HepG2 (cell line): ENCODE data around the gene KCNH1. TPM values are rescaled to one million over a fixed set of nuclear protein-coding genes. Genes with fewer than 3 reads are reported as not detected.

ENCODE experiments used
- ATAC-seq: fragments of 200-7000 bp; cut with Tn5 transposase; 3 replicates; pipeline ENCODE4 v1.9.1; 2020; ENCODE audit warnings: mild to moderate bottlenecking, moderate library complexity
- BruUV-seq: library from RNA; stranded (reverse); fragments of 400-500 nt; replicated peaks from 2 replicates; lab custom pipeline; 2021; lab: Mats Ljungman, UMichigan
- CTCF ChIA-PET: fragments of 300-600 bp; formaldehyde crosslinking; extraction: SDS; loops from one replicate; lab custom pipeline; 2021; ENCODE audit warnings: low total read pairs, inconsistent platforms, low intra/inter-chr PET ratio; lab: Yijun Ruan, JAX
- POLR2A ChIA-PET: fragments of 350-600 bp; sonication (Branson Sonifier 250); formaldehyde crosslinking; loops from one replicate; lab custom pipeline; 2020; ENCODE audit warnings: antibody characterized with exemption, inconsistent platforms; lab: Yijun Ruan, JAX
- DNase-seq: peaks from one replicate; pipeline ENCODE4 v3.0.0-alpha.2; 2015; ENCODE audit warnings: low spot score
- FAIRE-seq: peaks from 3 replicates; lab custom pipeline; 2011; peaks lifted over from hg19 to GRCh38; lab: Jason Lieb, UNC
- H2AFZ ChIP-seq: one replicate; pipeline ENCODE4 v1.6.1; 2011; ENCODE audit warnings: low read length, inconsistent platforms
- H3K27ac ChIP-seq: fragments of 300-600 bp; 3 replicates; pipeline ENCODE4 v1.8.0; 2011; ENCODE audit warnings: mixed run types, mild to moderate bottlenecking, mixed read lengths, low read length, inconsistent platforms; ENCODE audit not compliant: insufficient read depth; ENCODE audit errors: extremely low read length
- H3K27me3 ChIP-seq, 2 experiments: fragments of 200-600 bp in 1 of 2; 2 replicates in 1 of 2; 3 replicates in 1 of 2; pipeline versions ENCODE4 v1.6.0 to v1.8.0; 2011; ENCODE audit warnings: low read length in 2 of 2, mild to moderate bottlenecking in 2 of 2, moderate library complexity in 2 of 2, inconsistent platforms in 1 of 2; ENCODE audit not compliant: insufficient read depth in 2 of 2, control insufficient read depth in 1 of 2
- H3K36me3 ChIP-seq, 2 experiments: fragments of 200-600 bp in 1 of 2; replicated peaks in 1 of 2; 2 replicates in 1 of 2; 3 replicates in 1 of 2; pipeline versions ENCODE4 v1.5.1 to v1.8.0; 2011; ENCODE audit warnings: low read length in 2 of 2, inconsistent platforms in 1 of 2; ENCODE audit not compliant: insufficient read depth in 2 of 2, control insufficient read depth in 1 of 2
- H3K4me1 ChIP-seq: 2 replicates; pipeline ENCODE4 v1.5.1; 2012; ENCODE audit warnings: low read length, inconsistent platforms; ENCODE audit not compliant: insufficient read depth
- H3K4me2 ChIP-seq: 2 replicates; pipeline ENCODE4 v1.6.0; 2011; ENCODE audit warnings: low read depth, low read length, inconsistent platforms
- H3K4me3 ChIP-seq, 3 experiments: fragments of 200-600 bp in 1 of 3; sonication (generic), shearing (Covaris generic) in 1 of 3; replicated peaks in 1 of 3; 2 replicates each; pipeline ENCODE4 v1.5.1; 2011 to 2016; ENCODE audit warnings: low read length in 3 of 3, inconsistent platforms in 2 of 3, low read depth in 2 of 3, mild to moderate bottlenecking in 2 of 3, control low read depth in 1 of 3, mixed read lengths in 1 of 3; ENCODE audit not compliant: insufficient read depth in 1 of 3
- H3K79me2 ChIP-seq: one replicate; pipeline ENCODE4 v1.6.1; 2011; ENCODE audit warnings: low read length, inconsistent platforms; ENCODE audit not compliant: insufficient read depth
- H3K9ac ChIP-seq: 2 replicates; pipeline ENCODE4 v1.6.0; 2011; ENCODE audit warnings: mild to moderate bottlenecking, low read depth, low read length, inconsistent platforms; ENCODE audit not compliant: insufficient read depth
- H3K9me3 ChIP-seq: 2 replicates; pipeline ENCODE4 v1.5.1; 2012; ENCODE audit warnings: mild to moderate bottlenecking, low read length
- H4K20me1 ChIP-seq: 2 replicates; pipeline ENCODE4 v1.6.0; 2011; ENCODE audit warnings: inconsistent platforms, mild to moderate bottlenecking, low read length, moderate library complexity; ENCODE audit not compliant: insufficient read depth
- AKNA ChIP-seq: sonication (generic); formaldehyde crosslinking; IDR thresholded peaks from 2 replicates; pipeline ENCODE4 v1.4.0; 2020; ENCODE audit warnings: missing genetic modification reagents, borderline replicate concordance
- ELF3 ChIP-seq: IDR thresholded peaks from 2 replicates; pipeline ENCODE4 v1.6.1; 2016; ENCODE audit warnings: missing genetic modification reagents, missing compliant biosample characterization
- GPBP1L1 ChIP-seq: sonication (generic); formaldehyde crosslinking; IDR thresholded peaks from 2 replicates; pipeline ENCODE4 v1.5.0; 2020; ENCODE audit warnings: mild to moderate bottlenecking, missing genetic modification reagents
- ZHX2 ChIP-seq, 2 experiments: sonication (generic) in 1 of 2; formaldehyde crosslinking in 1 of 2; IDR thresholded peaks; 2 replicates each; pipeline versions ENCODE4 v1.6.1 to v1.9.0; 2014 to 2022; ENCODE audit warnings: antibody characterized with exemption in 1 of 2, borderline replicate concordance in 1 of 2, inconsistent platforms in 1 of 2, low read depth in 1 of 2, missing genetic modification reagents in 1 of 2
- ZNF207 ChIP-seq: fragments of 450-650 bp; IDR thresholded peaks from 2 replicates; pipeline ENCODE4 v1.6.1; 2016; ENCODE audit warnings: antibody characterized with exemption, borderline replicate concordance
- ZNF652 ChIP-seq: IDR thresholded peaks from 2 replicates; pipeline ENCODE4 v1.6.1; 2016; ENCODE audit warnings: low read depth, borderline replicate concordance
- ZSCAN12 ChIP-seq: sonication (generic); formaldehyde crosslinking; IDR thresholded peaks from 2 replicates; pipeline ENCODE4 v1.9.0; 2021; ENCODE audit warnings: mild to moderate bottlenecking, missing genetic modification reagents
- WGBS: methylation state at CpG from one replicate; pipeline ENCODE4 v1.1.6; 2017; ENCODE audit warnings: low lambda C conversion rate; 5-methylcytosine and 5-hydroxymethylcytosine counted together
- in situ Hi-C: cut with HindIII; loops from 2 replicates; pipeline ENCODE4 v1.10.0; 2017; ENCODE audit warnings: low pct_unique_long_range_greater_than_20kb; ENCODE audit not compliant: extremely low pct_ligation_motif_present
- intact Hi-C: fragments of 100-400 bp; cut with micrococcal nuclease; formaldehyde crosslinking; loops from one replicate; pipeline ENCODE4 v1.10.0; 2022; ENCODE audit not compliant: unreplicated experiment
- polyA plus RNA-seq, 8 experiments: library from polyadenylated mRNA; depleted of rRNA in 3 of 8; stranded (reverse) in 7 of 8; unstranded in 1 of 8; fragments of >200 nt; fragmentation: Illumina TruSeq in 4 of 8; extraction: Trizol in 4 of 8; gene quantifications; 2 replicates each; pipeline versions ENCODE4 v1.2.1 to v1.2.3, GENCODE V29; 2011 to 2016; ENCODE audit warnings: low read depth in 4 of 8, missing spikeins in 1 of 8, mixed read lengths in 1 of 8; ENCODE audit not compliant: insufficient read depth in 1 of 8
- total RNA-seq, 5 experiments: library from RNA; depleted of rRNA; stranded (reverse); fragments of >200 nt; fragmentation: Illumina TruSeq; extraction: Trizol; gene quantifications; 2 replicates each; pipeline ENCODE4 v1.2.3, GENCODE V29; 2016; ENCODE audit warnings: low read depth in 1 of 5

The KCNH1 gene
- total and polyA plus RNA-seq, 2 of the 13 experiments (the other 11 are each of a cell fraction or from before 2014, with no cell fraction given) = not detected

GRCh38 chr1:210781652-210782051 is 352.3 kb downstream of the KCNH1 start (continued):
- no peak for TF ChIP-seq AKNA (CRISPR knock-in tag)

- no peak for ATAC-seq
- FAIRE-seq = no peak
- Histone ChIP-seq H4K20me1 (no peaks in the 10 kb centered on the region), H3K27me3 (no peaks in the 10 kb centered on the region), H3K4me2 (no peak overlapping the region), H3K79me2 (no peaks in the 10 kb centered on the region), H2AFZ (no peak overlapping the region), H3K4me3 (no peak overlapping the region), H3K9ac (no peak overlapping the region), H3K4me1 (no peaks in the 10 kb centered on the region), H3K36me3 (no peaks in the 10 kb centered on the region), H3K9me3 (no peaks in the 10 kb centered on the region), H3K27ac (no peak overlapping the region)
- no peak for DNase-seq
- TF ChIP-seq ZNF652 (CRISPR knock-in tag) (no peak), GPBP1L1 (CRISPR knock-in tag) (no peak), ELF3 (CRISPR knock-in tag) (no peak), ZSCAN12 (CRISPR knock-in tag) (no peak), ZHX2 (IDR thresholded peaks at IDR 0.05; ENCODE audit: low read depth) (no peak), ZHX2 (CRISPR knock-in tag; IDR thresholded peaks at IDR 0.05; ENCODE audit: borderline replicate concordance) (no peak), ZNF207 (no peak)
- ChIA-PET POLR2A (no interaction called here), CTCF (no interaction called here)
- 26% methylated on average over 3 of the region's 3 CpGs for WGBS
- intact Hi-C loops (no loop called here), in situ Hi-C loops (no loop called here)
- no TSS peak for BruUV-seq
Measured at GRCh38 chr1:210779269-210779668, 354.7 kb downstream of the KCNH1 start.
